ENCODE measurements around the gene AGPAT3.

DNA sequence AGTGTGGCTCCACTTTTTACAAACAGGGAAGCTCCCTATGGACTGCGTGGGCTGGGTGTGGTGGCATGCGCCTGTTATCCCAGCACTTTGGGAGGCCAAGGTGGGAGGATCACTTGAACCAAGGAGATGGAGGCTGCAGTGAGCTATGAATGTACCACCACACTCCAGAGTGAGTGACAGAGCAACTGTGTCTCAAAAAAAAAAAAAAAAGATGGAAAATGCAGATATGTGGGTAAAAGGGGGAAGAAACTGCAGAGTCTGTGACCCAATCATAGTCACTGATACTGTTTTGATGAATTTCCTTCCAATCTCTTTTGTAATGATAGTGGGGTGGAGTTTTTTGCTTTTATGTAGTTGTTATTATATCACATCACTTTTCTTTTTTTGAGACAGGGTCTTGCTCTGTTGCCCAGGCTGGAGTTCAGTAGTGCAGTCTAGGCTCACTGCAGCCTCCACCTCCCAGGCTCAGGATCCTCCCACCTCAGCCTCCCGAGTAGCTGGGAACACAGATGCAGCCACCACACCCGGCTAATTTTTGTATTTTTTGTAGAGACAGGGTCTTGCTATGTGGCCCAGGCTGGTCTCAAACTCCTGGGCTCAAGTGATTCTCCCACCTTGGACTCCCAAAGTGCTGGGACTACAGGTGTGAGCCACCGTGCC, 138.4 kb downstream of the AGPAT3 start:
- TF ChIP-seq ZNF138 (tag by site-specific recombination; IDR thresholded peaks at IDR 0.05; ENCODE audit: borderline replicate concordance) (no peak), ZNF132 (tag by site-specific recombination; IDR thresholded peaks at IDR 0.05; ENCODE audit: borderline replicate concordance) (no peak), ZNF423 (tag by site-specific recombination; IDR thresholded peaks at IDR 0.05) (no peak), ZNF549 (tag by site-specific recombination; IDR thresholded peaks at IDR 0.05) (no peak), ZNF624 (tag by site-specific recombination; IDR thresholded peaks at IDR 0.05) (no peak), ZXDB (tag by site-specific recombination; IDR thresholded peaks at IDR 0.05) (no peak), ZNF121 (tag by site-specific recombination; IDR thresholded peaks at IDR 0.05) (peak; percentile 98), ZNF114 (tag by site-specific recombination; IDR thresholded peaks at IDR 0.05) (no peak), ZNF274 (IDR thresholded peaks at IDR 0.05; ENCODE audit: low read length) (no peak), ZNF274 (tag by site-specific recombination; IDR thresholded peaks at IDR 0.05; ENCODE audit: borderline replicate concordance) (no peak), ZNF776 (tag by site-specific recombination; IDR thresholded peaks at IDR 0.05; ENCODE audit: borderline replicate concordance) (no peak), ZNF184 (tag by site-specific recombination; IDR thresholded peaks at IDR 0.05) (no peak)
- TF ChIP-seq, protein P1, sequence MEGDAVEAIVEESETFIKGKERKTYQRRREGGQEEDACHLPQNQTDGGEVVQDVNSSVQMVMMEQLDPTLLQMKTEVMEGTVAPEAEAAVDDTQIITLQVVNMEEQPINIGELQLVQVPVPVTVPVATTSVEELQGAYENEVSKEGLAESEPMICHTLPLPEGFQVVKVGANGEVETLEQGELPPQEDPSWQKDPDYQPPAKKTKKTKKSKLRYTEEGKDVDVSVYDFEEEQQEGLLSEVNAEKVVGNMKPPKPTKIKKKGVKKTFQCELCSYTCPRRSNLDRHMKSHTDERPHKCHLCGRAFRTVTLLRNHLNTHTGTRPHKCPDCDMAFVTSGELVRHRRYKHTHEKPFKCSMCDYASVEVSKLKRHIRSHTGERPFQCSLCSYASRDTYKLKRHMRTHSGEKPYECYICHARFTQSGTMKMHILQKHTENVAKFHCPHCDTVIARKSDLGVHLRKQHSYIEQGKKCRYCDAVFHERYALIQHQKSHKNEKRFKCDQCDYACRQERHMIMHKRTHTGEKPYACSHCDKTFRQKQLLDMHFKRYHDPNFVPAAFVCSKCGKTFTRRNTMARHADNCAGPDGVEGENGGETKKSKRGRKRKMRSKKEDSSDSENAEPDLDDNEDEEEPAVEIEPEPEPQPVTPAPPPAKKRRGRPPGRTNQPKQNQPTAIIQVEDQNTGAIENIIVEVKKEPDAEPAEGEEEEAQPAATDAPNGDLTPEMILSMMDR (tag by site-specific recombination; IDR thresholded peaks at IDR 0.05) = no peak
- TF ChIP-seq, protein P2, sequence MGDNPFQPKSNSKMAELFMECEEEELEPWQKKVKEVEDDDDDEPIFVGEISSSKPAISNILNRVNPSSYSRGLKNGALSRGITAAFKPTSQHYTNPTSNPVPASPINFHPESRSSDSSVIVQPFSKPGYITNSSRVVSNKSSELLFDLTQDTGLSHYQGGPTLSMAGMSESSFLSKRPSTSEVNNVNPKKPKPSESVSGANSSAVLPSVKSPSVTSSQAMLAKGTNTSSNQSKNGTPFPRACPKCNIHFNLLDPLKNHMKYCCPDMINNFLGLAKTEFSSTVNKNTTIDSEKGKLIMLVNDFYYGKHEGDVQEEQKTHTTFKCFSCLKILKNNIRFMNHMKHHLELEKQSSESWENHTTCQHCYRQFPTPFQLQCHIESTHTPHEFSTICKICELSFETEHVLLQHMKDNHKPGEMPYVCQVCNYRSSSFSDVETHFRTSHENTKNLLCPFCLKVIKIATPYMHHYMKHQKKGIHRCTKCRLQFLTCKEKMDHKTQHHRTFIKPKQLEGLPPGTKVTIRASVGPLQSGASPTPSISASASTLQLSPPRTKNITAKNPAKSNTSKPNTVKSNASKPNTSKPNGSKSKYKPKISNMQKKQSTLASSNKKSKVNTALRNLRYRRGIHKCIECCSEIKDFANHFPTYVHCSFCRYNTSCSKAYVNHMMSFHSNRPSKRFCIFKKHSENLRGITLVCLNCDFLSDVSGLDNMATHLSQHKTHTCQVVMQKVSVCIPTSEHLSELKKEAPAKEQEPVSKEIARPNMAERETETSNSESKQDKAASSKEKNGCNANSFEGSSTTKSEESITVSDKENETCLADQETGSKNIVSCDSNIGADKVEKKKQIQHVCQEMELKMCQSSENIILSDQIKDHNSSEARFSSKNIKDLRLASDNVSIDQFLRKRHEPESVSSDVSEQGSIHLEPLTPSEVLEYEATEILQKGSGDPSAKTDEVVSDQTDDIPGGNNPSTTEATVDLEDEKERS (tag by site-specific recombination; IDR thresholded peaks at IDR 0.05) = no peak
